Transverse colon (tissue), 4 donors: ENCODE data around the gene RGS7BP. TPM values are rescaled to one million over a fixed set of nuclear protein-coding genes. Genes with fewer than 3 reads are reported as not detected.

Experiments used
- DNase-seq: peaks from one replicate; pipeline ENCODE4 v3.0.0-alpha.2; 2019
- H3K27ac ChIP-seq, 4 donors: fragments of 200-600 bp; sonication (generic); 2 replicates each; pipeline ENCODE4 v1.5.1; 2016 to 2018; ENCODE audit warnings: inconsistent platforms in 4 of 4
- H3K27me3 ChIP-seq: fragments of 200-600 bp; sonication (generic); 2 replicates; pipeline ENCODE4 v1.5.1; 2017; ENCODE audit warnings: inconsistent platforms
- H3K36me3 ChIP-seq, 4 donors: fragments of 200-600 bp; sonication (generic); 2 replicates each; pipeline ENCODE4 v1.5.1; 2017 to 2019; ENCODE audit warnings: inconsistent platforms in 4 of 4
- H3K4me1 ChIP-seq, 4 donors: fragments of 200-600 bp; sonication (generic); 2 replicates each; pipeline ENCODE4 v1.5.1; 2017 to 2020; ENCODE audit warnings: inconsistent platforms in 4 of 4
- H3K4me3 ChIP-seq, 4 donors: fragments of 200-600 bp; sonication (generic); 1 replicate in 1 of 4; 2 replicates in 3 of 4; pipeline versions ENCODE4 v1.5.1 to v1.6.1; 2017 to 2019; ENCODE audit warnings: inconsistent platforms in 4 of 4
- H3K9me3 ChIP-seq, 2 donors: fragments of 200-600 bp; sonication (generic); 2 replicates each; pipeline ENCODE4 v1.5.1; 2017 to 2019; ENCODE audit warnings: inconsistent platforms in 2 of 2
- EP300 ChIP-seq: sonication (generic); formaldehyde crosslinking; IDR thresholded peaks from one replicate; pipeline ENCODE4 v1.6.1; 2017; ENCODE audit warnings: antibody characterized with exemption, low read depth
- POLR2A ChIP-seq: fragments of 450-650 bp; IDR thresholded peaks from one replicate; pipeline ENCODE4 v1.6.1; 2016; ENCODE audit warnings: antibody characterized with exemption, mild to moderate bottlenecking, moderate library complexity
- POLR2AphosphoS5 ChIP-seq, 3 donors: sonication (generic); formaldehyde crosslinking; IDR thresholded peaks; one replicate each; pipeline ENCODE4 v1.6.1; 2016; ENCODE audit warnings: antibody characterized with exemption in 3 of 3
- WGBS, 2 donors: methylation state at CpG; one replicate each; pipeline ENCODE4 v1.1.5; 2018; ENCODE audit warnings: low coverage in 1 of 2; 5-methylcytosine and 5-hydroxymethylcytosine counted together
- in situ Hi-C, 4 donors: fragments of 200-750 bp; cut with MboI; loops; one replicate each; pipeline versions ENCODE4 v1.15.0 to v1.15.1; 2017; ENCODE audit warnings: low sequenced_read_pairs in 3 of 4, low pct_ligation_motif_present in 1 of 4, low pct_unique_long_range_greater_than_20kb in 1 of 4
- intact Hi-C: fragments of 100-400 bp; cut with DNase I; formaldehyde crosslinking; loops from one replicate; pipeline ENCODE4 v1.15.1; 2023; ENCODE audit warnings: low total_unique reads
- total RNA-seq, 4 donors: library from RNA; depleted of rRNA; stranded (reverse); fragments of >200 nt; gene quantifications; one replicate each; pipeline ENCODE4 v1.1.0, GENCODE V29; 2016
- TF ChIP-seq, protein P1 (sequence below), 5 experiments: fragments of 200-600 bp in 3 of 5; fragments of 450-650 bp in 2 of 5; sonication (generic) in 3 of 5; IDR thresholded peaks; 1 replicate in 2 of 5; 2 replicates in 3 of 5; pipeline ENCODE4 v1.5.1; 2016 to 2017; ENCODE audit warnings: antibody characterized with exemption in 5 of 5, inconsistent platforms in 3 of 5, mild to moderate bottlenecking in 2 of 5, moderate library complexity in 1 of 5

RGS7BP gene
- total RNA-seq, 4 donors from 2014 or later, result 0.40 to 1.9 (median 0.41) TPM; not detected in 1

DNA sequence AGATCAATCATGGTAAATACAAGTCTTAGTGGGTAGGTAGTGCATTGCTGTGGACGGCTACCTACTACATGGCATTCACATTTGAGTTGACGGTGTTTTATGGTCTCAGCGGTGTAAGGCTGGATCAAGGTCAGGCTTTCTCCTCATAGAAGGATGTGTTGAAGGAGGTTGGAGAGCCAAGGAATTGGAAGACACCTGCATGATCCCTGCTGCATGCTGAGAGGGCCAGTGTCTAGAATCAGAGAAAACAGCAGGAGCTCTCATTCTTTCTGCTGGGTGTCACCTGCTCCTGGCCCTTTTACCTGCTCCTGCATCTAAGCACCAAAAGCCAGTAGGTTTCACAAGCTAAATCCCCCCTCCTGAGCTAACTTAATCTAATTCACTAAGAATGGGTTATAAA, 88.2 kb downstream of the RGS7BP start:
- DNase-seq, result no peak
- Histone ChIP-seq H3K27me3 (no peaks in the 10 kb centered on the region), H3K36me3 (no peaks in the 10 kb centered on the region), H3K27ac (no peak overlapping the region), H3K9me3 (no peaks in the 10 kb centered on the region), H3K4me3 (no peak overlapping the region), H3K4me1 (no peaks in the 10 kb centered on the region)
- TF ChIP-seq, protein P1, sequence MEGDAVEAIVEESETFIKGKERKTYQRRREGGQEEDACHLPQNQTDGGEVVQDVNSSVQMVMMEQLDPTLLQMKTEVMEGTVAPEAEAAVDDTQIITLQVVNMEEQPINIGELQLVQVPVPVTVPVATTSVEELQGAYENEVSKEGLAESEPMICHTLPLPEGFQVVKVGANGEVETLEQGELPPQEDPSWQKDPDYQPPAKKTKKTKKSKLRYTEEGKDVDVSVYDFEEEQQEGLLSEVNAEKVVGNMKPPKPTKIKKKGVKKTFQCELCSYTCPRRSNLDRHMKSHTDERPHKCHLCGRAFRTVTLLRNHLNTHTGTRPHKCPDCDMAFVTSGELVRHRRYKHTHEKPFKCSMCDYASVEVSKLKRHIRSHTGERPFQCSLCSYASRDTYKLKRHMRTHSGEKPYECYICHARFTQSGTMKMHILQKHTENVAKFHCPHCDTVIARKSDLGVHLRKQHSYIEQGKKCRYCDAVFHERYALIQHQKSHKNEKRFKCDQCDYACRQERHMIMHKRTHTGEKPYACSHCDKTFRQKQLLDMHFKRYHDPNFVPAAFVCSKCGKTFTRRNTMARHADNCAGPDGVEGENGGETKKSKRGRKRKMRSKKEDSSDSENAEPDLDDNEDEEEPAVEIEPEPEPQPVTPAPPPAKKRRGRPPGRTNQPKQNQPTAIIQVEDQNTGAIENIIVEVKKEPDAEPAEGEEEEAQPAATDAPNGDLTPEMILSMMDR (IDR thresholded peaks at IDR 0.05), result no peak
- TF ChIP-seq POLR2A (no peak), POLR2AphosphoS5 (IDR thresholded peaks at IDR 0.05) (no peak), EP300 (no peak)
- in situ Hi-C loops, result no loop called here
- intact Hi-C loops, result no loop called here
- WGBS, 2 donors, result 71 to 100% methylated on average over 1 to 3 of the region's 3 CpGs

DNA sequence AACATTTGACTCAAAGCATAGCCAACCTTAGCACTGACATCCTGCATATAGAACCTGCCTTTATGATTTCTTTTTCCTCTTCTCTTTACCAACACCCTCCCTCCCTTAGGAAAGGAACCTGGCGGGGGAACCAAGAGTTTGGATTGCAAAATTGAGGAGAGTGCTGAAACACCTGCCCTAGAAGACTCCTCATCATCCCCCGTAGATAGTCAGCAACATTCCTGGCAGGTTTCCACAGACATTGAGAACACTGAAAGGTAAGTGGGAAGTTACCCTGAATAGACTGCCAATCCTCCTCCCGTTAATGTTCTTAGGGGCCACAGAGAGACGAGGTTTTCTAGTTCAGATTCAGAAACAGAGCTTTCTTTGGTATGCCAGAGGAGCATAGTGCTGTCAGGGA, 88.8 kb downstream of the RGS7BP start:
- no peak overlapping the region for H3K4me3 ChIP-seq
- TF ChIP-seq POLR2AphosphoS5 (IDR thresholded peaks at IDR 0.05) (no peak), EP300 (no peak), POLR2A (no peak)
- TF ChIP-seq, protein P1 (IDR thresholded peaks at IDR 0.05), result no peak
- no peak for DNase-seq
- no peaks in the 10 kb centered on the region for H3K36me3 ChIP-seq
- WGBS, 2 donors, result 56 to 100% methylated on average over 1 to 4 of the region's 4 CpGs
- in situ Hi-C loops (no loop called here), intact Hi-C loops (no loop called here)
- H3K4me1 ChIP-seq, result no peaks in the 10 kb centered on the region
- no peaks in the 10 kb centered on the region for H3K27me3 ChIP-seq
- no peaks in the 10 kb centered on the region for H3K9me3 ChIP-seq
- no peak overlapping the region for H3K27ac ChIP-seq

DNA sequence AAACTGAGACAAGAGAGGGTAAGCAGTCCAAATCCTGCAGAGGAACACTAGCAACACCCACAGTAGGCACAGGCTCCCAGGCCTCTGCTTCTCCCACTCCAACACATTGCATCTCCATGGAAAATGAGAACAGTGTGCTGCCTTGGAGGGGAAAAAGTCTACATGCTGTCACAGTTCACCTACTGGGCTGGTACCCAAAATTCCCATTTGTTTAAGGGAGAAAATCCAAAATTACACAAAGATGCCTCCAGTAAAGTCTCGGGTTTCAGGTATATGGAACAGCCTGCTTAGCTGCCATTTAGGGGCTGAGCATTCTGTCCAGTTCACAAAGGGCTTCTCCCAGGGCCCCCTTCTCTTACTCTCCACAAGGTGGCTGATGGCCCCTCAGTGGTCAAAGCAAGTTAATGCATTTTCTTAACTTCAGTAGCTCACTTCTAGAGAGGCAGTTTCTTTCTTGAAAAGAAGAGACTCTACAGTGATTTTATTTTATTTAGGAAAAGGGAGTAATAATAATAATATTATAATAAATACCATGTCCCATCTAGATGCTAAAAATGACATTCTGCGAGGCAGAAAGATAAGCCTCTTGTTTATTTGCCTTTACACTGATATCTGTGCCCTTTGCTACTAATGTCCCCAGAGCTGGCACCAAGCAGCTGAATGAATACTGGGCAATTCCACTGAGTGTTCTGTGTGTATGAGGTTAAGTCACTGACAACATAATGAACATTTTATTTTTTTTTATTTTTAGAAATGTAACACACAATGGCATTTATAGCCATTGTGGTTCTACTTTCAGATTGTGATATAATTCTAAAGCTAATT, 89.4 kb downstream of the RGS7BP start:
- H3K27me3 ChIP-seq, result no peaks in the 10 kb centered on the region
- TF ChIP-seq POLR2A (no peak), POLR2AphosphoS5 (IDR thresholded peaks at IDR 0.05) (no peak), EP300 (no peak)
- TF ChIP-seq, protein P1 (IDR thresholded peaks at IDR 0.05), result no peak
- no peak overlapping the region for H3K4me3 ChIP-seq
- intact Hi-C loops (no loop called here), in situ Hi-C loops (no loop called here)
- DNase-seq, result no peak
- WGBS, 2 donors, result 55 to 60% methylated on average over 1 to 2 of the region's 2 CpGs
- no peaks in the 10 kb centered on the region for H3K4me1 ChIP-seq
- H3K36me3 ChIP-seq, result no peaks in the 10 kb centered on the region
- H3K27ac ChIP-seq, result no peak overlapping the region
- no peaks in the 10 kb centered on the region for H3K9me3 ChIP-seq

DNA sequence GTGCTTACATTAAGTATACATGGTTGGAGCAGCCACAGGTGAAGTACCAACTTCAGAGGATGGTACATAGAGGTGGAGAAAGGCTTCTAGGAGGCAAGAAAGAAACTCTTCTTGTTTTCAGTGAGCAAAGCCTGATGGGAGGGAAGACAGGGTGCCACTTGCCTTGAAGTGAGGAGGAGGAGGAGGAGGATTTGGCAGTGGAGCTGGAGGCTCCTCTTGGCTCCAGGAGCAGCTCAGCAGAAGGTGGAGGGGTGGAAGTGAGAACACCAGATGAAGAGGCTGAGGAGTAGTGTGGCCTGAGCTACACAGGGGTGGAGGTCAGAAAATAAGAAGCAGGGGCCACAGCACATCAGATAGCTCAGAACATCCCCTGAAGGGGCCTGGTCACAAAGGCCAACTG, 93.4 kb downstream of the RGS7BP start:
- DNase-seq, result no peak

More for the DNA sequence above, 93.4 kb downstream of the RGS7BP start:
- in situ Hi-C loops (no loop called here), intact Hi-C loops (no loop called here)
- Histone ChIP-seq H3K4me1 (peaks cover 0 to 4% (median 0%) of the 10 kb centered on the region in 4 donors), H3K27ac (no peak overlapping the region), H3K27me3 (no peaks in the 10 kb centered on the region), H3K9me3 (no peaks in the 10 kb centered on the region), H3K36me3 (no peaks in the 10 kb centered on the region), H3K4me3 (no peak overlapping the region)
- TF ChIP-seq EP300 (no peak), POLR2A (no peak), POLR2AphosphoS5 (IDR thresholded peaks at IDR 0.05) (no peak)
- TF ChIP-seq, protein P1 (IDR thresholded peaks at IDR 0.05), result no peak
